WTC11 (cell line): Measurements from ENCODE around the gene ARHGAP18. TPM values are rescaled to one million over a fixed set of nuclear protein-coding genes. Genes with fewer than 3 reads are reported as not detected.

Experiments
- ATAC-seq: fragments of 200-7000 bp; cut with Tn5 transposase; 2 replicates; pipeline ENCODE4 v1.10.0; 2021; ENCODE audit warnings: mild to moderate bottlenecking, moderate library complexity
- CTCF ChIA-PET: fragments of 300-600 bp; sonication (Branson Sonifier 250); formaldehyde crosslinking; loops from one replicate; lab custom pipeline; 2021; ENCODE audit warnings: antibody characterized with exemption; lab: Charles Lee
- POLR2A ChIA-PET: fragments of 350-600 bp; sonication (Branson Sonifier 250); formaldehyde crosslinking; loops from one replicate; lab custom pipeline; 2021; ENCODE audit warnings: antibody characterized with exemption; lab: Charles Lee
- DNase-seq: peaks from one replicate; pipeline ENCODE4 v3.0.0; 2021; ENCODE audit warnings: low spot score
- H3K27ac Mint-ChIP-seq: 2 replicates; pipeline ENCODE4 v1.8.0; 2021; ENCODE audit warnings: mixed read lengths
- H3K27me3 Mint-ChIP-seq: 2 replicates; pipeline ENCODE4 v1.8.0; 2021; ENCODE audit warnings: low read depth, mild to moderate bottlenecking, moderate library complexity, mixed read lengths
- H3K36me3 Mint-ChIP-seq: 2 replicates; pipeline ENCODE4 v1.8.0; 2021; ENCODE audit warnings: mixed read lengths
- H3K4me1 Mint-ChIP-seq: 2 replicates; pipeline ENCODE4 v1.8.0; 2022; ENCODE audit warnings: mixed read lengths
- H3K4me3 Mint-ChIP-seq: 2 replicates; pipeline ENCODE4 v1.8.0; 2021; ENCODE audit warnings: mild to moderate bottlenecking, moderate library complexity, mixed read lengths
- H3K9me3 Mint-ChIP-seq: 2 replicates; pipeline ENCODE4 v1.8.0; 2021; ENCODE audit warnings: mixed read lengths
- ATF1 ChIP-seq: sonication (generic); formaldehyde crosslinking; IDR thresholded peaks from 2 replicates; pipeline ENCODE4 v1.8.1; 2023; ENCODE audit warnings: mild to moderate bottlenecking, moderate library complexity, missing genetic modification reagents
- ATF2 ChIP-seq: sonication (generic); formaldehyde crosslinking; IDR thresholded peaks from 2 replicates; pipeline ENCODE4 v1.8.1; 2022; ENCODE audit warnings: low read depth, missing genetic modification reagents, borderline replicate concordance
- ELF4 ChIP-seq: sonication (generic); formaldehyde crosslinking; IDR thresholded peaks from 2 replicates; pipeline ENCODE4 v1.8.1; 2022; ENCODE audit warnings: low read depth, mild to moderate bottlenecking, moderate library complexity, missing genetic modification reagents
- FOXJ3 ChIP-seq: sonication (generic); formaldehyde crosslinking; IDR thresholded peaks from 2 replicates; pipeline ENCODE4 v1.9.0; 2021; ENCODE audit warnings: missing genetic modification reagents, mild to moderate bottlenecking, borderline replicate concordance
- HMGXB4 ChIP-seq: sonication (generic); formaldehyde crosslinking; IDR thresholded peaks from 2 replicates; pipeline ENCODE4 v1.8.1; 2023; ENCODE audit warnings: mild to moderate bottlenecking, moderate library complexity, missing genetic modification reagents
- IRF2 ChIP-seq: sonication (generic); formaldehyde crosslinking; IDR thresholded peaks from 2 replicates; pipeline ENCODE4 v1.8.0; 2022; ENCODE audit warnings: low read depth, missing genetic modification reagents, borderline replicate concordance
- NFYB ChIP-seq: sonication (generic); formaldehyde crosslinking; conservative IDR thresholded peaks from 2 replicates; pipeline ENCODE4 v1.8.0; 2022; ENCODE audit warnings: low read depth, missing genetic modification reagents
- NR2C2 ChIP-seq: sonication (generic); formaldehyde crosslinking; IDR thresholded peaks from 2 replicates; pipeline ENCODE4 v1.8.0; 2022; ENCODE audit warnings: mild to moderate bottlenecking, missing genetic modification reagents
- OVOL2 ChIP-seq: fragments of 250-450 bp; sonication (Bioruptor Pico); IDR thresholded peaks from 2 replicates; pipeline ENCODE4 v1.9.0; 2021; ENCODE audit warnings: mild to moderate bottlenecking, borderline replicate concordance
- PRRX2 ChIP-seq: fragments of 250-450 bp; sonication (Bioruptor Pico); IDR thresholded peaks from 2 replicates; pipeline ENCODE4 v1.8.0; 2021; ENCODE audit warnings: mild to moderate bottlenecking
- SMAD4 ChIP-seq: sonication (generic); formaldehyde crosslinking; IDR thresholded peaks from 2 replicates; pipeline ENCODE4 v1.8.0; 2022; ENCODE audit warnings: mild to moderate bottlenecking, missing genetic modification reagents
- SOX15 ChIP-seq: fragments of 250-450 bp; sonication (Bioruptor Pico); IDR thresholded peaks from 2 replicates; pipeline ENCODE4 v1.9.0; 2021; ENCODE audit warnings: mild to moderate bottlenecking
- SP1 ChIP-seq: sonication (generic); formaldehyde crosslinking; conservative IDR thresholded peaks from 2 replicates; pipeline ENCODE4 v1.8.1; 2022; ENCODE audit warnings: missing genetic modification reagents
- USF2 ChIP-seq: sonication (generic); formaldehyde crosslinking; IDR thresholded peaks from 2 replicates; pipeline ENCODE4 v1.8.1; 2023; ENCODE audit warnings: mild to moderate bottlenecking, missing genetic modification reagents, moderate library complexity
- ZNF671 ChIP-seq: fragments of 250-450 bp; sonication (Bioruptor Pico); IDR thresholded peaks from 2 replicates; pipeline ENCODE4 v1.8.0; 2021; ENCODE audit warnings: mild to moderate bottlenecking
- ZSCAN18 ChIP-seq: fragments of 250-450 bp; sonication (Bioruptor Pico); IDR thresholded peaks from 2 replicates; pipeline ENCODE4 v2.1.2; 2022; ENCODE audit warnings: mild to moderate bottlenecking, moderate library complexity
- total RNA-seq: library from RNA; stranded (reverse); gene quantifications from 3 replicates; pipeline ENCODE4 v1.2.3, GENCODE V29; 2021
- TF ChIP-seq, protein P1 (sequence below): sonication (generic); formaldehyde crosslinking; IDR thresholded peaks from 2 replicates; pipeline ENCODE4 v1.8.1; 2023; ENCODE audit warnings: mild to moderate bottlenecking, missing genetic modification reagents
- TF ChIP-seq, protein P2 (sequence below): fragments of 250-450 bp; sonication (Bioruptor Pico); IDR thresholded peaks from 2 replicates; pipeline ENCODE4 v1.9.0; 2021; ENCODE audit warnings: mild to moderate bottlenecking, borderline replicate concordance
- TF ChIP-seq, protein P3 (sequence below): sonication (generic); formaldehyde crosslinking; IDR thresholded peaks from 2 replicates; pipeline ENCODE4 v1.8.1; 2022; ENCODE audit warnings: mild to moderate bottlenecking, missing genetic modification reagents, moderate library complexity, borderline replicate concordance
- TF ChIP-seq, protein P4 (sequence below): fragments of 250-450 bp; sonication (Bioruptor Pico); IDR thresholded peaks from 2 replicates; pipeline ENCODE4 v1.9.0; 2021; ENCODE audit warnings: mild to moderate bottlenecking

The ARHGAP18 gene
- total RNA-seq, 1 experiment from 2014 or later = 4.6 TPM

DNA sequence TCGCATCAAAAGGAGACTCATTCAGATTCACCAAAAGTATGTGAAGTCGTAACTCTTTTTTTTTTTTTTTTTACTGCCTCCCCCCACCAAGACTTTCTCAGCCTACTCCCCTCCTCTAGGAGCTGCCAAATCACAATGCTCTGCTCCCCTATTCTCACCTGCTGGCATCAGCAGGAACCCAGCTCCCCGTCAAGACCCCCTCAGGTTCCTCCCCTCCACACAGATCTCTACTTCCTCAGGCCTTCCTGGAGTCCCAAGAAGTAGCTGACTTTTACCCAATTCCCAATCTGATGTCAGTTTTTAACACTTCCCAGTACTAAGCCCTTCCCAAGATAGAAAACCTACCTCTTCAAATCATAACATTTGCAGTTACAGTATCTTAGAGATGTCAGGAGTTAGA, 39.3 kb downstream of the ARHGAP18 start:
- H3K36me3 Mint-ChIP-seq = no peaks in the 10 kb centered on the region
- H3K4me1 Mint-ChIP-seq = peaks cover 41% of the 10 kb centered on the region
- CTCF ChIA-PET = interaction anchor here (1.3 to 2.4 kb wide), 4 partner anchors 39 to 104 kb away, joined by 4 to 7 read pairs (median 6); partner anchors contain the start of gene ARHGAP18
- no peak overlapping the region for H3K4me3 Mint-ChIP-seq
- no peak for ATAC-seq
- no peak for DNase-seq
- H3K27me3 Mint-ChIP-seq = no peaks in the 10 kb centered on the region
- H3K27ac Mint-ChIP-seq = no peak overlapping the region; the same call in 1 of the 2 replicates
- POLR2A ChIA-PET = no interaction called here
- no peaks in the 10 kb centered on the region for H3K9me3 Mint-ChIP-seq
- TF ChIP-seq NFYB (CRISPR knock-in tag) = no peak
- TF ChIP-seq ZSCAN18 (CRISPR knock-in tag) = no peak
- no peak for TF ChIP-seq IRF2 (CRISPR knock-in tag)
- TF ChIP-seq PRRX2 = no peak
- no peak for TF ChIP-seq SP1 (CRISPR knock-in tag)
- TF ChIP-seq ZNF671 (CRISPR knock-in tag) = no peak
- no peak for TF ChIP-seq SMAD4 (CRISPR knock-in tag)
- no peak for TF ChIP-seq ELF4 (CRISPR knock-in tag)
- no peak for TF ChIP-seq ATF1
- TF ChIP-seq SOX15 = no peak

DNA sequence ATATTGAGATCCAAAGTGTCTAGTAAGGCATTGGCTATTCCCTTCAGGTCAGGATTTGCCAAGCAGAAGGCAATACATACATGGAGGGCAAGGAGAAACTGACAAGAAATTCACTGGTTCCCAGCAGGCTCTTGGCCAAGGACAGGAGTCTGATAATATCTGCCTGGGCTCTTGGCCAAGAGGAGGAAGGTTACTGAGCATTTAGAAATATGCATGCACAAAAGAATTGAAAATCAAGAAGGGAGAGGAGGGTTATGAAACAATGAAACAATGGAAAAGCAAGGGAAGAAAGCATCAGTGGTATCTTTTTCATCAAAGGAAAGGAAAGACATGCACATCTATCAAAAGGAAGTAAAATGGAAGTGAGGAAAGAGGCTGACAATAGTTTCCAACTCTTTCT, 42.4 kb downstream of the ARHGAP18 start:
- ChIA-PET CTCF (no interaction called here), POLR2A (no interaction called here)
- H3K36me3 Mint-ChIP-seq = no peaks in the 10 kb centered on the region
- H3K27me3 Mint-ChIP-seq = no peaks in the 10 kb centered on the region
- H3K4me1 Mint-ChIP-seq = peaks cover 36% of the 10 kb centered on the region
- H3K27ac Mint-ChIP-seq = peak overlapping the region; percentile 28; the same call in 1 of the 2 replicates
- H3K4me3 Mint-ChIP-seq = no peak overlapping the region
- ATAC-seq = no peak
- DNase-seq = no peak
- no peaks in the 10 kb centered on the region for H3K9me3 Mint-ChIP-seq
- TF ChIP-seq ZSCAN18 (CRISPR knock-in tag) (no peak), ATF1 (no peak), NR2C2 (CRISPR knock-in tag) (no peak), ZNF671 (CRISPR knock-in tag) (no peak), USF2 (CRISPR knock-in tag) (no peak), FOXJ3 (no peak), OVOL2 (CRISPR knock-in tag) (no peak), HMGXB4 (CRISPR knock-in tag) (no peak), ATF2 (CRISPR knock-in tag) (no peak)
- TF ChIP-seq, protein P1, sequence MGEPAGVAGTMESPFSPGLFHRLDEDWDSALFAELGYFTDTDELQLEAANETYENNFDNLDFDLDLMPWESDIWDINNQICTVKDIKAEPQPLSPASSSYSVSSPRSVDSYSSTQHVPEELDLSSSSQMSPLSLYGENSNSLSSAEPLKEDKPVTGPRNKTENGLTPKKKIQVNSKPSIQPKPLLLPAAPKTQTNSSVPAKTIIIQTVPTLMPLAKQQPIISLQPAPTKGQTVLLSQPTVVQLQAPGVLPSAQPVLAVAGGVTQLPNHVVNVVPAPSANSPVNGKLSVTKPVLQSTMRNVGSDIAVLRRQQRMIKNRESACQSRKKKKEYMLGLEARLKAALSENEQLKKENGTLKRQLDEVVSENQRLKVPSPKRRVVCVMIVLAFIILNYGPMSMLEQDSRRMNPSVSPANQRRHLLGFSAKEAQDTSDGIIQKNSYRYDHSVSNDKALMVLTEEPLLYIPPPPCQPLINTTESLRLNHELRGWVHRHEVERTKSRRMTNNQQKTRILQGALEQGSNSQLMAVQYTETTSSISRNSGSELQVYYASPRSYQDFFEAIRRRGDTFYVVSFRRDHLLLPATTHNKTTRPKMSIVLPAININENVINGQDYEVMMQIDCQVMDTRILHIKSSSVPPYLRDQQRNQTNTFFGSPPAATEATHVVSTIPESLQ (CRISPR knock-in tag) = no peak
- TF ChIP-seq, protein P2, sequence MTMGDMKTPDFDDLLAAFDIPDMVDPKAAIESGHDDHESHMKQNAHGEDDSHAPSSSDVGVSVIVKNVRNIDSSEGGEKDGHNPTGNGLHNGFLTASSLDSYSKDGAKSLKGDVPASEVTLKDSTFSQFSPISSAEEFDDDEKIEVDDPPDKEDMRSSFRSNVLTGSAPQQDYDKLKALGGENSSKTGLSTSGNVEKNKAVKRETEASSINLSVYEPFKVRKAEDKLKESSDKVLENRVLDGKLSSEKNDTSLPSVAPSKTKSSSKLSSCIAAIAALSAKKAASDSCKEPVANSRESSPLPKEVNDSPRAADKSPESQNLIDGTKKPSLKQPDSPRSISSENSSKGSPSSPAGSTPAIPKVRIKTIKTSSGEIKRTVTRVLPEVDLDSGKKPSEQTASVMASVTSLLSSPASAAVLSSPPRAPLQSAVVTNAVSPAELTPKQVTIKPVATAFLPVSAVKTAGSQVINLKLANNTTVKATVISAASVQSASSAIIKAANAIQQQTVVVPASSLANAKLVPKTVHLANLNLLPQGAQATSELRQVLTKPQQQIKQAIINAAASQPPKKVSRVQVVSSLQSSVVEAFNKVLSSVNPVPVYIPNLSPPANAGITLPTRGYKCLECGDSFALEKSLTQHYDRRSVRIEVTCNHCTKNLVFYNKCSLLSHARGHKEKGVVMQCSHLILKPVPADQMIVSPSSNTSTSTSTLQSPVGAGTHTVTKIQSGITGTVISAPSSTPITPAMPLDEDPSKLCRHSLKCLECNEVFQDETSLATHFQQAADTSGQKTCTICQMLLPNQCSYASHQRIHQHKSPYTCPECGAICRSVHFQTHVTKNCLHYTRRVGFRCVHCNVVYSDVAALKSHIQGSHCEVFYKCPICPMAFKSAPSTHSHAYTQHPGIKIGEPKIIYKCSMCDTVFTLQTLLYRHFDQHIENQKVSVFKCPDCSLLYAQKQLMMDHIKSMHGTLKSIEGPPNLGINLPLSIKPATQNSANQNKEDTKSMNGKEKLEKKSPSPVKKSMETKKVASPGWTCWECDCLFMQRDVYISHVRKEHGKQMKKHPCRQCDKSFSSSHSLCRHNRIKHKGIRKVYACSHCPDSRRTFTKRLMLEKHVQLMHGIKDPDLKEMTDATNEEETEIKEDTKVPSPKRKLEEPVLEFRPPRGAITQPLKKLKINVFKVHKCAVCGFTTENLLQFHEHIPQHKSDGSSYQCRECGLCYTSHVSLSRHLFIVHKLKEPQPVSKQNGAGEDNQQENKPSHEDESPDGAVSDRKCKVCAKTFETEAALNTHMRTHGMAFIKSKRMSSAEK (CRISPR knock-in tag) = no peak
- TF ChIP-seq, protein P3, sequence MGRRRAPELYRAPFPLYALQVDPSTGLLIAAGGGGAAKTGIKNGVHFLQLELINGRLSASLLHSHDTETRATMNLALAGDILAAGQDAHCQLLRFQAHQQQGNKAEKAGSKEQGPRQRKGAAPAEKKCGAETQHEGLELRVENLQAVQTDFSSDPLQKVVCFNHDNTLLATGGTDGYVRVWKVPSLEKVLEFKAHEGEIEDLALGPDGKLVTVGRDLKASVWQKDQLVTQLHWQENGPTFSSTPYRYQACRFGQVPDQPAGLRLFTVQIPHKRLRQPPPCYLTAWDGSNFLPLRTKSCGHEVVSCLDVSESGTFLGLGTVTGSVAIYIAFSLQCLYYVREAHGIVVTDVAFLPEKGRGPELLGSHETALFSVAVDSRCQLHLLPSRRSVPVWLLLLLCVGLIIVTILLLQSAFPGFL (CRISPR knock-in tag) = no peak
- TF ChIP-seq, protein P4, sequence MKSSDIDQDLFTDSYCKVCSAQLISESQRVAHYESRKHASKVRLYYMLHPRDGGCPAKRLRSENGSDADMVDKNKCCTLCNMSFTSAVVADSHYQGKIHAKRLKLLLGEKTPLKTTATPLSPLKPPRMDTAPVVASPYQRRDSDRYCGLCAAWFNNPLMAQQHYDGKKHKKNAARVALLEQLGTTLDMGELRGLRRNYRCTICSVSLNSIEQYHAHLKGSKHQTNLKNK (CRISPR knock-in tag) = no peak
